CD4-positive, CD25-positive, alpha-beta regulatory T cell (primary cell): Measurements from ENCODE around the gene KCNN1. TPM values are rescaled to one million over a fixed set of nuclear protein-coding genes. Genes with fewer than 3 reads are reported as not detected.

Experiments used
- ATAC-seq, 2 donors: fragments of 150-1000 bp; cut with Tn5 transposase; one replicate each; pipeline ENCODE4 v1.10.0; 2021; ENCODE audit warnings: low read depth in 2 of 2, moderate number of reproducible peaks in 2 of 2, moderate library complexity in 1 of 2
- DNase-seq, 3 donors: peaks; one replicate each; pipeline versions ENCODE4 v3.0.0 to v3.0.0-alpha.2; 2012 to 2022; ENCODE audit warnings: mixed read lengths in 1 of 3
- H3K27ac ChIP-seq: one replicate; pipeline ENCODE4 v1.7.0; 2013; ENCODE audit warnings: mild to moderate bottlenecking, low read length; ENCODE audit not compliant: insufficient read depth, poor library complexity, severe bottlenecking
- H3K27me3 ChIP-seq: one replicate; pipeline ENCODE4 v1.7.0; 2013; ENCODE audit warnings: low read length; ENCODE audit not compliant: control insufficient read depth, insufficient read depth
- H3K36me3 ChIP-seq: one replicate; pipeline ENCODE4 v1.7.0; 2013; ENCODE audit warnings: mild to moderate bottlenecking, low read length, moderate library complexity; ENCODE audit not compliant: control insufficient read depth, insufficient read depth
- H3K4me1 ChIP-seq: 2 replicates; pipeline ENCODE4 v1.7.0; 2013; ENCODE audit warnings: mild to moderate bottlenecking, low read length; ENCODE audit not compliant: insufficient read depth, control insufficient read depth, poor library complexity, severe bottlenecking
- H3K4me3 ChIP-seq: one replicate; pipeline ENCODE4 v1.7.0; 2013; ENCODE audit warnings: low read depth, mild to moderate bottlenecking, low read length, moderate library complexity
- H3K9me3 ChIP-seq, 2 experiments: 1 replicate in 1 of 2; 2 replicates in 1 of 2; pipeline ENCODE4 v1.7.0; 2013; ENCODE audit warnings: low read length in 2 of 2, mild to moderate bottlenecking in 1 of 2, moderate library complexity in 1 of 2; ENCODE audit not compliant: control insufficient read depth in 2 of 2
- H3K27ac Mint-ChIP-seq, 3 donors: one replicate each; pipeline ENCODE4 v1.8.0; 2020 to 2022; ENCODE audit warnings: mild to moderate bottlenecking in 3 of 3, mixed read lengths in 3 of 3, moderate library complexity in 2 of 3
- H3K27me3 Mint-ChIP-seq: one replicate; pipeline ENCODE4 v1.8.0; 2022; ENCODE audit warnings: mild to moderate bottlenecking, mixed read lengths
- H3K36me3 Mint-ChIP-seq: one replicate; pipeline ENCODE4 v1.8.0; 2020; ENCODE audit warnings: mixed read lengths
- H3K4me1 Mint-ChIP-seq, 4 donors: one replicate each; pipeline ENCODE4 v1.8.0; 2020 to 2022; ENCODE audit warnings: mixed read lengths in 4 of 4, mild to moderate bottlenecking in 1 of 4
- H3K4me3 Mint-ChIP-seq, 4 donors: one replicate each; pipeline ENCODE4 v1.8.0; 2020 to 2022; ENCODE audit warnings: mild to moderate bottlenecking in 4 of 4, mixed read lengths in 4 of 4, moderate library complexity in 3 of 4
- H3K9me3 Mint-ChIP-seq, 7 donors: one replicate each; pipeline ENCODE4 v1.8.0; 2020 to 2022; ENCODE audit warnings: mixed read lengths in 7 of 7, mild to moderate bottlenecking in 3 of 7, moderate library complexity in 2 of 7
- polyA plus RNA-seq, 4 donors: library from polyadenylated mRNA; unstranded; fragments of 300-500 nt; fragmentation: Illumina TruSeq; gene quantifications; one replicate each; pipeline ENCODE4 v1.2.3, GENCODE V29; 2021
- total RNA-seq: library from RNA; stranded (reverse); gene quantifications from one replicate; pipeline ENCODE4 v1.2.3, GENCODE V29; 2022

Gene KCNN1
- total and polyA plus RNA-seq, 5 donors from 2014 or later = not detected

DNA sequence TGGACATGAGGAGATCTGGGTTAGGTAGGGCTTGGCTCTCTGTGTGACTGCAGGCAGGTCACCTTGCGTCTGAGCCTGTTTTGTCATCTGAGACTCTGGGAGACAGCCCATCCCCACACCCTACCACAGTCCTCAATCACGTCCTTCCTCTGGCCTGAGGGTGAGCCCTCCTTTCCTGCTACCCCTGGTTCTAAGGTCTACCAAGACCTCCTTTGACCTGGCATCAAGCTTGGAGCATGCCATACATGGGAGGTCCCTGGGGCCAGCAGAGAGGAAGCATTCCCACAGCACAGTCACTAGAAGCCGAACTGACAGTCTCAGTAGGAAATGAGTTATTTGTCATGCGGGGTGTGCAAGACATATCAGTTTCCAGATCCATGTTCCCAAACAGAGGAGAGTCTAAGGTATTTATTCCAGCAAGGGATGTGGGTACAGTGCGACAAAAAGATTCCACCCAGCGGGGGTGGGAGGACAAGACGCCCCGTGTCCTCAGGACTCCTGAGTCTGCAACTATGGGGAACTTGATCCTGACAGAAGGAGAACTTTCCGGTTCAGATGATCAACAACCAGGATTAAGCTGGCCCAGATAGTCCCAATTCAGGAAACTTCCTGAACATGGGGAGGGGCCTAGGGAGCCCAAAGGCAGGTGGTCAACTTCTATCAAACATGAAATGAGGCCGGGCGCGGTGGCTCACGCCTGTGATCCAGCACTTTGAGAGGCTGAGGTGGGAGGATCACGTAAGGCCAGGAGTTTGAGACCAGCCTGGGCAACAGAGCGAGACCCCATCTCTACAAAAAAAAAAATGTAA lies 50.6 kb downstream of the KCNN1 start:
- Histone ChIP-seq H3K4me1 (peaks cover 69% of the 10 kb centered on the region), H3K9me3 (no peaks in the 10 kb centered on the region), H3K36me3 (peaks cover 21% of the 10 kb centered on the region), H3K4me3 (no peak overlapping the region), H3K27ac (no peak overlapping the region), H3K27me3 (no peaks in the 10 kb centered on the region)
- ATAC-seq (no peak), DNase-seq (no peak)
- Mint-ChIP-seq H3K4me3 (peak overlapping the region in 1 of 4 donors; percentile 63), H3K27ac (peak overlapping the region; percentile 29 to 77 (median 71)), H3K36me3 (peaks cover 23% of the 10 kb centered on the region), H3K27me3 (no peaks in the 10 kb centered on the region), H3K4me1 (peaks cover 5 to 75% (median 47%) of the 10 kb centered on the region in 4 donors), H3K9me3 (no peaks in the 10 kb centered on the region)

GRCh38 chr19:18020212-18021085 lies 53.5 kb downstream of the KCNN1 start:
- DNase-seq = no peak
- Histone ChIP-seq H3K4me3 (no peak overlapping the region), H3K27ac (peak overlapping the region; percentile 65), H3K27me3 (no peaks in the 10 kb centered on the region), H3K4me1 (peaks cover 57% of the 10 kb centered on the region), H3K9me3 (no peaks in the 10 kb centered on the region), H3K36me3 (no peaks in the 10 kb centered on the region)
- peaks cover 5 to 70% (median 39%) of the 10 kb centered on the region in 4 donors for H3K4me1 Mint-ChIP-seq
- ATAC-seq = no peak
- peaks cover 3% of the 10 kb centered on the region for H3K36me3 Mint-ChIP-seq
- peak overlapping the region in 3 of 4 donors; percentile 4 to 68 (median 53) for H3K4me3 Mint-ChIP-seq
- no peaks in the 10 kb centered on the region for H3K9me3 Mint-ChIP-seq
- peaks cover 5% of the 10 kb centered on the region for H3K27me3 Mint-ChIP-seq
- peak overlapping the region; percentile 90 to 98 (median 95) for H3K27ac Mint-ChIP-seq

DNA sequence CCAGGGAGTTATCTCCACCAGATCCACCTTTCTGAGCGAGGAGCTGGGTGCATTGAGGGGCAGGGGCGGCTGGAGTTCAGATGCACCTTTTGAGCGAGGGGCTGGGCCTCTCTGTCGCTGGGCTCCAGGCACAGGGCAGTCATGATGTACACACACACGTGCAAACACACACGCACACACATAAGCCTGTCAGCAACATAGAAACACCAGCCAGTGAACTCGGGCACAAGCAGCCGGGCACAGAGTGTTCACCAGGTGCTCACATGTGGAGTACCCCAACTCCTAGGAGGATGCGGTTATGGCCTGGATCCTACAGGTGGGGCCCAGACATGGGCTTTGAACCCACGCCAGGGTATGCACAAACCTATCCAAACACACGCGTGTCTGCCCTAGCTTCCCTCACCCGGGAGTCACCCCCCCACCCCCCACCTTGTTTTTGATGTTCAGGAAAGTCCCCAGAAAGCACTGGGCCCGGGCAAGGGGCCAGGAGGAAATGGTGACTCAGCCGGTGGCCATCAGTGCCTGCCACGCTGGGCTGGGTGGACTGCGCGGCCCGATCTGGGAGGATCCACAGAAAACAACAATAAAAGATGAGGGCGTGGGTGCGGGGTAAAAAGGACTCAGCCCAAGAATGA lies 54.3 kb downstream of the KCNN1 start:
- peaks cover 5 to 69% (median 38%) of the 10 kb centered on the region in 4 donors for H3K4me1 Mint-ChIP-seq

DNA sequence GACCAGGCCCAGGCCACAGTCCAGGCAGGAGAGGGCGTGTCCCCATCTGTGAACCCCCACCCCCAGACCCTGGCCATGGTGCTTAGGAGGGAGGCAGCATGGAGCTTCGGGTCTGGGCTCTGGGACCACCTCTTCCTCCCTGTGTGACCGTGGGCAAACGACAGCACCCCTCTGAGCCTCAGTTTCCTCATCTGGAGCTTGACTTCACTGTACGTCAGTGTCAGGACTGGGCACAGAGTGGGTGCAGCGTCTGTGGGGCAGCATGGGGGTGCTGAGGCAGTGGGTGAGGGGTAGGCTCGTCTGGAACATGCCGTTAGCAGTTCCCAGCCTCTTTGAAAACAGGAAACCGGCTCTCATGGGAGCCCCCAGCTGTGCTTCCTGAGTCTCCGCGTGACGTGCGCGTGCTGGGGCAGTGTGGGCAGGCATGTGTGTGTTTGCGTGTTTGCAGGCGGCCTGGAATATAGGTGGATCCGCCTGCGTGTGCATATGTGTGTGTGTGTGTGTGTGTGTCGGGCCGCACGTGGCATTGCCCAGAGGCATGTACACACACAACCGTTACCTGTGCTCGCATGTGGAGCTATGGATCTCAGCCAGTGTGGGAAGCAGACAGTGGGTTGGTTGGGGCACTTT lies 56.8 kb downstream of the KCNN1 start:
- H3K4me1 ChIP-seq = peaks cover 40% of the 10 kb centered on the region

More for the DNA sequence above, 54.3 kb downstream of the KCNN1 start:
- Histone ChIP-seq H3K4me1 (peaks cover 51% of the 10 kb centered on the region), H3K4me3 (no peak overlapping the region), H3K27me3 (no peaks in the 10 kb centered on the region), H3K9me3 (no peaks in the 10 kb centered on the region), H3K27ac (peak overlapping the region; percentile 65), H3K36me3 (no peaks in the 10 kb centered on the region)
- H3K9me3 Mint-ChIP-seq = peaks cover 0 to 2% (median 0%) of the 10 kb centered on the region in 7 donors
- DNase-seq (peak in 2 of 3 donors; percentile 62 to 66), ATAC-seq (peak; percentile 47 to 61)
- peaks cover 5% of the 10 kb centered on the region for H3K27me3 Mint-ChIP-seq
- H3K4me3 Mint-ChIP-seq = peak overlapping the region; percentile 63 to 83 (median 69)
- peak overlapping the region; percentile 90 to 98 (median 95) for H3K27ac Mint-ChIP-seq
- H3K36me3 Mint-ChIP-seq = no peaks in the 10 kb centered on the region

GRCh38 chr19:18027151-18027550 lies 60.2 kb downstream of the KCNN1 start:
- peaks cover 5% of the 10 kb centered on the region for H3K27me3 Mint-ChIP-seq
- ATAC-seq (no peak), DNase-seq (no peak)
- Histone ChIP-seq H3K27me3 (no peaks in the 10 kb centered on the region), H3K4me3 (no peak overlapping the region), H3K4me1 (peaks cover 18% of the 10 kb centered on the region), H3K36me3 (no peaks in the 10 kb centered on the region), H3K27ac (no peak overlapping the region), H3K9me3 (no peaks in the 10 kb centered on the region)
- H3K36me3 Mint-ChIP-seq = no peaks in the 10 kb centered on the region
- H3K4me3 Mint-ChIP-seq = no peak overlapping the region
- peak overlapping the region in 2 of 3 donors; percentile 32 to 83 for H3K27ac Mint-ChIP-seq
- peaks cover 0 to 42% (median 25%) of the 10 kb centered on the region in 4 donors for H3K4me1 Mint-ChIP-seq
- H3K9me3 Mint-ChIP-seq = peaks cover 0 to 2% (median 0%) of the 10 kb centered on the region in 7 donors

More for the DNA sequence above, 56.8 kb downstream of the KCNN1 start:
- Mint-ChIP-seq H3K27me3 (peaks cover 5% of the 10 kb centered on the region), H3K4me3 (peak overlapping the region; percentile 53 to 68 (median 66)), H3K27ac (peak overlapping the region; percentile 95 to 98 (median 96)), H3K4me1 (peaks cover 0 to 58% (median 34%) of the 10 kb centered on the region in 4 donors), H3K9me3 (peaks cover 0 to 2% (median 0%) of the 10 kb centered on the region in 7 donors), H3K36me3 (no peaks in the 10 kb centered on the region)
- H3K36me3 ChIP-seq = no peaks in the 10 kb centered on the region
- no peak overlapping the region for H3K4me3 ChIP-seq
- DNase-seq (peak; percentile 62 to 74 (median 67)), ATAC-seq (peak; percentile 44 to 51)
- H3K27me3 ChIP-seq = no peaks in the 10 kb centered on the region
- peak overlapping the region; percentile 74 for H3K27ac ChIP-seq
- H3K9me3 ChIP-seq = no peaks in the 10 kb centered on the region

- H3K27me3 ChIP-seq = no peaks in the 10 kb centered on the region
- DNase-seq (no peak), ATAC-seq (no peak)
- H3K4me3 ChIP-seq = no peak overlapping the region
- Mint-ChIP-seq H3K9me3 (peaks cover 0 to 2% (median 0%) of the 10 kb centered on the region in 7 donors), H3K4me3 (no peak overlapping the region), H3K27ac (no peak overlapping the region), H3K27me3 (no peaks in the 10 kb centered on the region), H3K4me1 (peaks cover 0 to 17% (median 8%) of the 10 kb centered on the region in 4 donors), H3K36me3 (no peaks in the 10 kb centered on the region)
- no peaks in the 10 kb centered on the region for H3K9me3 ChIP-seq
- no peak overlapping the region for H3K27ac ChIP-seq
- no peaks in the 10 kb centered on the region for H3K4me1 ChIP-seq
- H3K36me3 ChIP-seq = no peaks in the 10 kb centered on the region
Observed at GRCh38 chr19:18029617-18030338, 62.9 kb downstream of the KCNN1 start.
